Stimulated activated CD8-positive, alpha-beta memory T cell treated with anti-CD3 and anti-CD28 coated beads, Interleukin-15, amount 100 ng/mL, for 1 hour (primary cell): ENCODE results near the gene LOXL4.

Source experiments
- DNase-seq: peaks from one replicate; pipeline ENCODE4 v3.0.0-alpha.2; 2020; ENCODE audit warnings: low read depth

LOXL4 gene

DNA sequence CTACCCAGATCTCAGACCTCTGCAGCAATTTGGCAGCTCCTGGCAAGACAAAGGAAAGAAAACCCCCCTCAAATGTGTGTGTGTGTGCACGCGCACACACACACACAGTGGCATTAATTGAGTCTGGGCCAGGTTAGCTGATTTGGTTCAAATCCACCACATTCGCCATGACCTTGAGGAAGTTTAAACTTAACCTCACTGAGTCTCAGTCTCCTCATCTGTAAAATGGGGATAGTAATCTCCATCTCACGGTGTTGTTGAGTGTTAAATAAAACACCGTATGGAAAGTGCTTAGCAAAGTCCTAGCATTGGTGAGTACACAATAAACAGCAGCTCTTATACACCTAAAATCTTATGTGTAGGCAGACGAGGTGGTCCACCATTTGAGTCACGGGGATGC lies 4.9 kb downstream of the LOXL4 start:
- DNase-seq = no peak

- DNase-seq = no peak
Measured at GRCh38 chr10:98262571-98262970, 5.4 kb downstream of the LOXL4 start.

DNA sequence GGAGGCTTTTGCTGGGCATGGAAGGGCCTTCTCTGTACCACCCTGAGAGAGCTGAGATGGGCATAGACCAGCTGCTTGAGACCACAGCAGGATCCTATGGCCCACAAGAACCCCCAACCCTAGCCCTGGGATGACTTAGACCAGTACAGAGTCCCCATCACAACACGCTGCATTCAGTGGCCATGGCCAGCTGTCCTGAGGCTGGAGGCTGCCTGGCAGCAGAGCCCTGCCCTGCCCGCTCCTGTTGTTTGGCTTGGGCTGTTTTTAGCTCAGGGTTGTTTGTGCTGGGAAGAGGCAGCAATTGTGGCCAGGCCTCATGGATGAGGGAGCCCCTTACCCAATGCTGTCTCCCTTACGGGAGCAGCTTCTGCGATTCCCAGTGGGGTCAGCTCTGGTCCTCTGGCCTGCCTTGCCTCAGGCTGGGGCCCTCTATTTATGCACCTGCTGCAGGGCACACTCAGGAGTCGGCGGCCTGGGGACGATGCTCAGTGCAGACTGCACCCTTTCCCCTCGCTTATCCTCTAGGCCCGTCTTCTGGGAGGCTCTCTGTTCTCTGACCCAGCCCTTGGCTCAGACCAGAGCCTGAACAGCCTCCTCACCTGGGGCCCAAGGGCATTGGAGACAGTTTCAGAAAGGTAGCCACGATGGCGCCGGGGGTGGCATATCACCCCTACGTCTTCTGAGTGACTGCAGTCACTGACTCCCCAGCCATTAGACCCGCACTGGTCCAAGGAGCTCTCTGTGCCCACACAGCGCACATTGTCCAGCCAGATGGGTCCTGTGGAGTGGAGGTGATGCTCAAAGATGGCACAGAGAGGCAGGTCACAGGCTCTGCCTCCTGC lies 6.3 kb downstream of the LOXL4 start:
- DNase-seq = no peak

- DNase-seq = no peak
Measured at GRCh38 chr10:98260752-98261151, 7.2 kb downstream of the LOXL4 start.

- DNase-seq = no peak
Measured at GRCh38 chr10:98260350-98260749, 7.6 kb downstream of the LOXL4 start.

- no peak for DNase-seq
Measured at GRCh38 chr10:98259606-98260315, 8.2 kb downstream of the LOXL4 start.

GRCh38 chr10:98258683-98259454 lies 9.1 kb downstream of the LOXL4 start:
- DNase-seq = no peak

DNA sequence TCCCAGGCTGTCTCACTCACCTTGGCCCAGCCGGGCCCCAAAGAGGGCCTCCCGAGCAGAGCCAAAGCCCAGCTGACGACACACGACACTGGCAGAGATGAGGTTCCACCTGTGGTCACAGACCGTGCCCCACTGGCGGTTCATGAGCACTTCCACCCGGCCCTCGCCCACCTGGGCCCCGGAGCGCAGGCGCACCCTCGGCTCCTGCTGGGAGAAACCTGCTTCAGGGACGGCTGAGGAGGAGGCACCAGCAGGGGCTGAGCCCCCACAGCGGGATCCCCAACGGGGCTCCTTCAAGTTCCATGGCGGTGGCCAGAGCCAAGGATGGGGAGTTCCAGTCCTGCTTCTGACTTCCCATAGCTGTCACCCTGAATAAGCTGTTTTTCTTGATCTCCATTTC lies 10.0 kb downstream of the LOXL4 start:
- DNase-seq = no peak

- no peak for DNase-seq
Measured at GRCh38 chr10:98257198-98257597, 10.8 kb downstream of the LOXL4 start.

DNA sequence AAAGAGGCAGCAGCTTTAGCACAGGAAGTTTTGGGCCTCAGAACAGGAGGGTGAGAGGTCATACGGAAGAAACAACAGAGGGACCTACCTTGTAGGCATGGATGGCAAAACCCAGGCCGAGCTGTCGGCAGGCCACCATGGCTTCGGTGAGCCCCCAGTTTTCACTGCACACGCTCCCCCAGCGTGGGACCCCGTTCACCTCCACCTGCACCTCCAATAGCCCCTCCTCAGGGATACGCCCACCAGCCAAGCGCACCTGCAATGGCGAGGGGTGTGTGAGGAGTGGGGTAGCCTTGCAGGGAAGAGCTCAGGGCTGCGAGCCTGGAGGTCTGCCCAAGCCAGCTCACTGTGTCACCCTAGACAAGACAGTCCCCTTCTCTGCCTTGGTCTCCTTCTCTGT lies 11.3 kb downstream of the LOXL4 start:
- no peak for DNase-seq

- DNase-seq = no peak
Measured at GRCh38 chr10:98255146-98255877, 12.7 kb downstream of the LOXL4 start.

DNA sequence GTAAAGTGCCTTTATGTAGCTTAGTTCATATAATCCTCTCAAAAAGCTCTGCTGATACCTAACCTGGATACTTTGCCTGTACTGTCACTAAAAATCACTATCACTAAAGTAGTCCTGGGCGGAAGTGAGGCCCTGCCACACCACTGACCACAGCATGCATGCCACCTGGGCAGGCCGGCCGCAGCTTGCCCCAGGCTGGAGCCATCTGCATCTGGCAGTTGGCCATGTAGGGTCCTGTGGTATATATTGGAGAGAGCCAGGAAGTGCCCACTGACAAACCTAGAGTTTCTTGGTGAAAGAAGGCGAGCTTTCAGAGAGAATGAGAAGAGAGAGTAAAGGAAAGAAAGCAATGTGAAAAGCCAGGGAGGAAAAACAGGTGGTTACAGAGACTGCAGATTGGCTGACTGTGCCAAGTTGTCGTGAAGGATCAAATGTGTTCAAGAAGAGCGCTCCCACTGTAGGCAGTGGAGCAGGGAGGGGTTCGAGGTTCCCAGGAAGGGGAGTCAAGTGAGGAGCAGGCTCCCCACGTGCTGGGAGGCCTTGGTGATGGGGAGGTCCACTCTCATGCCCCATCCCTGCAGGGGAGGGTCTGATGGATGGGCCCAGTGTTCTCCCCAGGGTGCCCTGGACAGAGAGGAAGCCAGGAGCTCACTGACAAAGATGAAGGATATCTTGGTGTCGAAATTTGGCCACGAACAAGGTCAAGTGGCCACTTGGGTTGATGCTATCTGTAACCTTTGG lies 13.6 kb downstream of the LOXL4 start:
- DNase-seq = no peak

GRCh38 chr10:98253499-98253898 lies 14.5 kb downstream of the LOXL4 start:
- DNase-seq = no peak

DNA sequence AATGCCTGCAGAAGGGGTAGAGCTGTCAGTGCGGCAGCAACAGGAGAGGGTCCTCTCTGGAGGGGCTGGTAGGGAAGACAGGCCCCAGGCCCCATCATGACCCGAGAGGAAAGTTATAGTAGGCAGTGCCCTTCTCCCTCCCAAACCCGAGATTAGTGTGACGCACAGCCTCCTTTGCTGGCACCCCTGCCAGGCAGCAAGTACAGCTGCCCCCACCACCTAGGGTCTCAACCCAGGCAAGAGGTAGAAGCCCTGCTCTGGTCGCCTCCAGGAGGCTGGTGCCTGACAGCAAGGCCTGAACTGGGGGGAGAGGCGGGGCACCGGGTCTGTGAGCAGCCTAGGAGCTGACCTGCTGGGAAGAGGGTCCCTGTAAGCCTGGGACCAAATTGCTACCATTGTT lies 15.5 kb downstream of the LOXL4 start:
- no peak for DNase-seq

- DNase-seq = no peak
Measured at GRCh38 chr10:98251399-98251798, 16.6 kb downstream of the LOXL4 start.

DNA sequence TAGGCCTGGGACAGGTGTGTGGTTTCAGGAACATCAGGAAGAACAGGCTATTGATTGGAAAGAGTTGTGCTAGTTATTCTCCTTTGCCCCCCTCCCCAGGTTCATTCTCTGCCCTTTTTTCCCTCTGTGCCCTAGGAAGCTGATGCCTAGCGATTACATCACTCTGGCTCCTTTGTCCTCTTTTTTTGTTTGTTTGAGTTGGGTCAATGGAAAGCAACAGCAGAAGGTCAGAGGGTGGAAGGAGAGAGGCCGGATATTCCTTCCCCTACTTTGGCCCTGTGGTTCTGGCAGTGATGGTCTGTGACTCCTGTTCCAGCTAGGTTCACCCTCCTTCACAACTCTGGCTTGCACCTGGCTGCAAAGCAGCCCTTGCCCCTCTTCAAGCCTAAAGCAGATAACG lies 18.9 kb downstream of the LOXL4 start:
- DNase-seq = no peak

- no peak for DNase-seq
Measured at GRCh38 chr10:98248018-98248417, 20.0 kb downstream of the LOXL4 start.

DNA sequence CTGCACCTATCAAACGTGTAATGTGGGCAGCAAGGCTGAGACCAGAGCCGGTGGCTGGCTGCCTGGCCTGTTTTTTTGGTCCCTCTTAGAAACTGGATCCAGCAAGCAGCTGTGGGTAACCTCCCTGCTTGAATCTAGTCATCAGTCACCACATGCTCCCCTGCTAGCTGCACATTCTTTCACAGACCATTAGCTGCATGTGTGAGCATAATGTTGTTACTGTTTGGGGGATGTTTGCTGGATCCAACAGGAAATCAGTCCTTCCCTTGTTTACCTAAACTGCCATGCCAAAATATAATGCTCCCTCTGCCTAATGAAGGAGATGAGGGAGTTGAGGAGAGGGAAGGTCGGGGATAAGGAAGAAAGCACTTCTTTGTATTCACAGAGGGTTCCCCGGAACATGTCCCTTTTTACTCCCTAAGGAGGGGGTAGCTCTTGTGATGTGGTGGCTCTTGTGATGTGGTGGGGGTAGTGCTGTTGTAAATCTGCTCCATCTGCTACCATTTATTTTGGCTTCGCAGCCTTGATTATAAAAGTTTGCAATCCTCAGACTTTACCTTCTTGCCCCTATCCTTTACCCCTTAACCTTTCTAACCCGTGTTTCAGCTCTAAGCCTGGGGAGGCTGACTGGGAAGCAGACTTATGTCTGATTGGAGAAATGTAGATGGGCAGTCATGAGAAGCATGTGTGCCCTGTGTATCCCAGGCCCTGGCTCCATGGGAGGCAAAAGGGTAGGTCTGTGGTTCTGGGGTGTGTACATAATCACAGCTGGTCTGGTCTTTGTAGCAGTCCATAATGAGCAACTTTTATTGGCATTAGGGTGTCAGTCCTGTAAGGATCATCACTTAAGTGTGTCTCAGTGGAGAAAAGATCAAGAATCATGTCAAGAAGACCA lies 20.8 kb downstream of the LOXL4 start:
- DNase-seq = no peak

DNA sequence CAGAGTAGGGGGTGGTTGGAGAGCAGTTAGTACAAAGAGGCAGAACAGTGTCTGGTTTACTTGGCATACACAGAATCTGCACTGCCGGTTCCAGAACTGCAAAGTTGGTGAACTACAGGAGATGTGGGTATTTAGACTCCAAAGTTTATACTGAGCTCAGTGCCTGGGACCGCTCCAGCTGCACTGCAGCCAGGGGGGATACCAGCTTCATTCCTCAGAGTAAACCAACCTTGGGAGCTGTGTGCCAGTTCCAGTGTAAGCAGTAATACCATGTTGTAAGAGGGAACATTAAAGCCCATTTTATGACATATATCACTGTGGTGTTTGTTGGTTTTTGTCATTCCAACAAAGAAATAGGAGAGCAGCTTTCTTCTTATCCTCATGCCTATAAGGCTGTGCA lies 23.4 kb downstream of the LOXL4 start:
- DNase-seq = no peak

- DNase-seq = no peak
Measured at GRCh38 chr10:98244141-98244540, 23.9 kb downstream of the LOXL4 start.
